Stimulated activated naive CD8-positive, alpha-beta T cell treated with anti-CD3 and anti-CD28 coated beads, Interleukin-15, amount 100 ng/mL, for 72 hours (primary cell): Measurements from ENCODE around the gene MYL6B.
"Not testable (repeated sequence)": the region's sequence is repeated elsewhere in the genome, so short reads cannot be mapped to it uniquely, and the experiment has no call there.

Experiments used
- ATAC-seq: fragments of 150-1000 bp; cut with Tn5 transposase; 2 replicates; pipeline ENCODE4 v1.10.0; 2021; ENCODE audit warnings: mild to moderate bottlenecking, moderate library complexity
- DNase-seq, 2 donors: peaks; one replicate each; pipeline ENCODE4 v3.0.0; 2021 to 2022
- H3K27ac Mint-ChIP-seq, 2 donors: one replicate each; pipeline ENCODE4 v1.8.0; 2022; ENCODE audit warnings: mild to moderate bottlenecking in 2 of 2, mixed read lengths in 2 of 2, moderate library complexity in 2 of 2
- H3K27me3 Mint-ChIP-seq: one replicate; pipeline ENCODE4 v1.8.0; 2022; ENCODE audit warnings: mixed read lengths
- H3K4me1 Mint-ChIP-seq: one replicate; pipeline ENCODE4 v1.8.0; 2022; ENCODE audit warnings: mild to moderate bottlenecking, mixed read lengths
- H3K4me3 Mint-ChIP-seq, 2 donors: one replicate each; pipeline ENCODE4 v1.8.0; 2022; ENCODE audit warnings: mild to moderate bottlenecking in 2 of 2, mixed read lengths in 2 of 2, moderate library complexity in 1 of 2
- H3K9me3 Mint-ChIP-seq, 2 donors: one replicate each; pipeline ENCODE4 v1.8.0; 2022; ENCODE audit warnings: mixed read lengths in 2 of 2

MYL6B gene

DNA sequence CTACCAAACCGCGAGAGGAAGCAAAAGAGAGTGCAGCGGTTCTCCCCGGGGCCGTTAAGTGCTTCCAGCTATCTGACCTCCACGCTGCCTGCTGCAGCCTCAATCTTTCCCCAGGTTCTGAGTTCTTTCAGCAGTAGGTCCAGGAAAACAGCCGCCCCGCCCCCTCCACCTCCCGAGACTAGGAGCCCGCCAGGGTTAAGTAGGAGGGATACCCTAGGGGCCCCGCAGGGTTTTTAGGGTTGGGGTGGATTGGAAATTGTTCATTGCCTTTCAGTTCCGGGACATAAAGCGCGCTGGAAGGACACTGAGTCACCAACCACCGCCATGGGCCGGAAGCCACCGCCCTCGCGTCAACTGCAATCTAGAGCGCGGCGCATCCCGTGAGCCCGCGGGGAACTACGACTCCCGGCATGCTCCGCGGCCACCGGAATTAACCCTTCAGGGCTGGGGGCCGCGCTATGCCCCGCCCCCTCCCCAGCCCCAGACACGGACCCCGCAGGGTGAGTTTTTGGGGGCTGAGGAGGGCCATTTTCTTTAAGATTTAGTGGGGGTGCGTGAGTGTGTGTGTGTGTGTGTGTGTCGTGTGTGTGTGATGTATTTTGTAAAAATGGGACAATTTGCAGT lies at the start of gene MYL6B:
Gene MYL6B (plus strand): TSS at position 456 of the 624 bp plus-strand sequence. CDS start 1,332 bp downstream, outside the sequence.
- Mint-ChIP-seq H3K4me1 (peaks cover 47% of the 10 kb centered on the region), H3K9me3 (no peaks in the 10 kb centered on the region), H3K4me3 (peak within 1 kb of the TSS; percentile 87 to 93), H3K27ac (peak within 1 kb of the TSS; percentile 96 to 98), H3K27me3 (no peaks in the 10 kb centered on the region)
- DNase-seq (peak; percentile 90 to 95), ATAC-seq (peak; percentile 93)

GRCh38 chr12:56102683-56103065 lies 49.7 kb upstream of the MYL6B start:
- H3K4me1 Mint-ChIP-seq, result peaks cover 56% of the 10 kb centered on the region
- no peak for DNase-seq
- H3K27me3 Mint-ChIP-seq, result no peaks in the 10 kb centered on the region
- ATAC-seq, result no peak
- peak overlapping the region in 1 of 2 donors; percentile 98 for H3K27ac Mint-ChIP-seq
- H3K4me3 Mint-ChIP-seq, result peak overlapping the region; percentile 96 to 97
- H3K9me3 Mint-ChIP-seq, result no peaks in the 10 kb centered on the region

DNA sequence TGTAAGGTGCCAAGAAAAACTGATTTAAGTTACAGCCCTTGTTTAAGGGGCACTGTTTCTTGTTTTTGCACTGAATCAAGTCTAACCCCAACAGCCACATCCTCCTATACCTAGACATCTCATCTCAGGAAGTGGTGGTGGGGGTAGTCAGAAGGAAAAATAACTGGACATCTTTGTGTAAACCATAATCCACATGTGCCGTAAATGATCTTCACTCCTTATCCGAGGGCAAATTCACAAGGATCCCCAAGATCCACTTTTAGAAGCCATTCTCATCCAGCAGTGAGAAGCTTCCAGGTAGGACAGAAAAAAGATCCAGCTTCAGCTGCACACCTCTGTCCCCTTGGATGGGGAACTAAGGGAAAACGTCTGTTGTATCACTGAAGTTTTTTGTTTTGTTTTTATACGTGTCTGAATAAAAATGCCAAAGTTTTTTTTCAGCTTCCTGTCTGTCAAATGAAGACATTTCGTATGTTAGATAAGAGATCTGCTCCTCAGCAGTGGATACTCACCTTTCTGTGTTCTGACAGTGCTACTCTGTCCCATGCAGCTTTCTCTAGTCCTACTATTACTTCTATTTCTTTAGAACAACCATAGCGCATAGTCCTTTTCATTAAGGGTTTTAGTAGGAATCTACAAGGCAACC lies 49.2 kb upstream of the MYL6B start:
- Mint-ChIP-seq H3K4me1 (peaks cover 56% of the 10 kb centered on the region), H3K27ac (peak overlapping the region; percentile 98), H3K27me3 (no peaks in the 10 kb centered on the region), H3K4me3 (peak overlapping the region; percentile 96 to 97), H3K9me3 (no peaks in the 10 kb centered on the region)
- ATAC-seq, result peak; percentile 33
- peak; percentile 27 to 41 for DNase-seq

DNA sequence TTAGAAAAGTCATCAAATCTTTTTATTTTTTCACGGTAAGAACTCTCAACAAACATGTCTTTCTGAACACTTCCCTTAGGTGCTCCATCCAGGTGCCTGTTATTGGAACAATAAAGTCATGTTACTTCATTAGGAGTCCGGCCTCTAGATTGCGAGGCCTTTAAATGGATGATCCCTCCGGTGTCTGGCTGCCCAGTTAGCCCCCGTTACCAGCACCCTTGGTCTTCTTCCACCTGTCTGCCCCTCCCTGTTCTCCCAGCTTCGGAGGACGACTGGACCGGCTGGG lies 48.6 kb upstream of the MYL6B start:
- Mint-ChIP-seq H3K4me1 (peaks cover 56% of the 10 kb centered on the region), H3K9me3 (no peaks in the 10 kb centered on the region), H3K27me3 (no peaks in the 10 kb centered on the region), H3K4me3 (peak overlapping the region; percentile 96 to 97), H3K27ac (peak overlapping the region; percentile 98)
- DNase-seq, result no peak
- no peak for ATAC-seq

- Mint-ChIP-seq H3K4me3 (peak within 1 kb of the TSS; percentile 96 to 97), H3K4me1 (peaks cover 56% of the 10 kb centered on the region)
- peak; percentile 95 for ATAC-seq
These were observed 48.1 kb upstream of the MYL6B start, which contains the start of gene PA2G4 for GRCh38 chr12:56104109-56104814. TSS of gene PA2G4 (plus strand) at chr12:56104559. CDS start at chr12:56104738, 179 bp downstream.

DNA sequence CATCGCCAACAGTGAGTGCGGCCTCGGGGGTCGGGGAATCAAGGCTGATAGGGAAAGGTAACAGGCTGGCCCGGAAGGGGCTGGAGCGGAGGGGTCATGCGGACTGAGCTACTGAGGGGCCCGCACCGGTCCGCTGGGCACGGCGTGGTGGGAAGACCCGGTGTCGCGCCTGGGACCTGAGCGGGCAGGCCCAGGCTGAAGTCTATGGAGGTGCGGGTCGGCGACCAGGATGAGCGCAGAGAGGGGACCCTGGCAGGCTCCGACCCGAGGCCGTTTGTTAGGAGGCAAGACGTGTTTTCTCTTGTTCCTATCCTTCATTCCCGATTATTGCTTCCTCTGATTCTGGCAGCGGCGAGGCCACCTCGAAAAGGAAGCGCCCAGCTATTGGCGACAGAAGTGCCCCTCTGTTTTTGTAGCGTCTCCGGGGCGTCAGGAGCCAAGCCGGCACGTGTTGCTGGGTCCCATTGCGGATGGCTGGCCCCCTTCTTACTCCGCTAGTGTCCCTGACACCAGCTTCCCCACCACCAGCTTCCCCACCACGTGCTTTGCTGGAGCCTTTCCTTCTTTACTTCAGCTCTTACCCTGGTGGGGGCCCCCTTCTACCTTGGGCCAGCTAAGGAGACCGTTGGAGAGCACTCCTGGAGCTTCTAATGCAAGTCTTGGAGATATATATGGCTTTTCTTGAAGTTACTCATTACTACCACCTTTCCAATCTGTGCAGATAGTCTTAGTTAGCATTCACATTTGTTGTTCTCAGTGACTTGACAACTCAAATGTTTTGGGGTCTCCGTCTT lies 47.4 kb upstream of the MYL6B start:
- peak overlapping the region; percentile 96 to 97 for H3K4me3 Mint-ChIP-seq
- no peaks in the 10 kb centered on the region for H3K27me3 Mint-ChIP-seq
- peak overlapping the region; percentile 98 for H3K27ac Mint-ChIP-seq
- ATAC-seq (peak; percentile 19), DNase-seq (no peak)
- peaks cover 56% of the 10 kb centered on the region for H3K4me1 Mint-ChIP-seq
- H3K9me3 Mint-ChIP-seq, result no peaks in the 10 kb centered on the region

More at GRCh38 chr12:56104109-56104814, 48.1 kb upstream of the MYL6B start, which contains the start of gene PA2G4:
- peak; percentile 99 to 100 for DNase-seq
- peak within 1 kb of the TSS; percentile 98 for H3K27ac Mint-ChIP-seq
- no peaks in the 10 kb centered on the region for H3K9me3 Mint-ChIP-seq
- H3K27me3 Mint-ChIP-seq, result no peaks in the 10 kb centered on the region

DNA sequence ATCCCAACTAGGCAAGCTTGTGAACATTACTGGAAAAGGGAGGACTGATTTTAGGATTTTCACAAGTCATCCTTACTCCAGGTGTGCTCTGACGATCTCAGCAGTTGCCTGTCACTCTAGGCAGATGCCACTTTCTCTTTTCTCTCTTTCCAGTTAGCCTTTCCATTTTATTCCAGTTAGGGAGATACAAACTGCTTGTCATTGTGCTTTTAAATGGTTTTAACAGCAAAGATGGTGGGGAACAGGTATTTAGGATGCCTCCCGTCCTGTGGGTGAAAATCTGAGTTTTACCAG lies 46.8 kb upstream of the MYL6B start:
- Mint-ChIP-seq H3K4me1 (peaks cover 58% of the 10 kb centered on the region), H3K9me3 (no peaks in the 10 kb centered on the region), H3K27ac (peak overlapping the region; percentile 98), H3K4me3 (peak overlapping the region; percentile 96 to 97), H3K27me3 (no peaks in the 10 kb centered on the region)
- DNase-seq (no peak), ATAC-seq (no peak)

DNA sequence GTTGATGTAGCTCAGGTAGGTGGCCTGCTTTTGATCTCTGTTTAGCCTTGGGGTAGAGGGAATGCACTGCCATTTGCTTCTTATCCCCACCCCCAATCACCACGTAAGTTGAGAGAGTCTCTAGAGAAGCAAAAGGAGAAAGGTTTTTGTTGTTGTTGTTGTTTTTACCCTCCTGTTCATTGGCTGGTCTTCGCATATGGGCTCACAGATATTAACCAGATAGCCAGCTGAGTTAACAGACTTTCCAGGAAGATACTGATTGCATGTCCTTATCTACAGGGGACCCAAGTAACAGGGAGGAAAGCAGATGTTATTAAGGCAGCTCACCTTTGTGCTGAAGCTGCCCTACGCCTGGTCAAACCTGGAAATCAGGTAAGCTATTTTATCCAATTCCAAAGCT lies 45.1 kb upstream of the MYL6B start:
- no peaks in the 10 kb centered on the region for H3K27me3 Mint-ChIP-seq
- peak overlapping the region; percentile 24 to 52 for H3K4me3 Mint-ChIP-seq
- H3K27ac Mint-ChIP-seq, result peak overlapping the region in 1 of 2 donors; percentile 85
- peaks cover 47% of the 10 kb centered on the region for H3K4me1 Mint-ChIP-seq
- no peaks in the 10 kb centered on the region for H3K9me3 Mint-ChIP-seq
- ATAC-seq, result no peak
- no peak for DNase-seq

- no peak for ATAC-seq
- H3K9me3 Mint-ChIP-seq, result no peaks in the 10 kb centered on the region
- H3K4me1 Mint-ChIP-seq, result peaks cover 25% of the 10 kb centered on the region
- no peak overlapping the region for H3K4me3 Mint-ChIP-seq
- H3K27me3 Mint-ChIP-seq, result no peaks in the 10 kb centered on the region
- no peak overlapping the region for H3K27ac Mint-ChIP-seq
- DNase-seq, result no peak
These were observed 41.8 kb upstream of the MYL6B start for GRCh38 chr12:56110571-56110970.

DNA sequence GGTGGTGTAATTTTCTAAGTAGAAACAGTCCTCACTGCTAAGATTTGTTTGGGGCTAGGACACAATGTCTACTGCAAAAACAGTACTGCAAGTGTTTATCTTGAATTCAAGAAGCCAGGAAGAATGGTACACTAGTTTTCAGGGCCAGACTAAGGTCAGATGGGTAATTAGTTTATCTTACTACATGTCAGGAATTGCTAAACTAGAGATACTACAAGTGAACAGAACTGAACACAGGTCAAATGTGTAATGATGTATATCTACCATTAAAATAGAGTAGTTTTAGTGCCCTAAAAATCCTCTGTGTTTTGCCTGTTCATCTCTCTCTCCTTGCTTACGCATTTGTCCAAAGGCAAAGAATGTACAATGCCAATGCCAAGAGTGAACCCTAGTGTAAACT lies 38.3 kb upstream of the MYL6B start:
- H3K27me3 Mint-ChIP-seq, result no peaks in the 10 kb centered on the region
- H3K9me3 Mint-ChIP-seq, result no peaks in the 10 kb centered on the region
- ATAC-seq (no peak), DNase-seq (no peak)
- H3K4me1 Mint-ChIP-seq, result peaks cover 13% of the 10 kb centered on the region
- no peak overlapping the region for H3K27ac Mint-ChIP-seq
- no peak overlapping the region for H3K4me3 Mint-ChIP-seq

DNA sequence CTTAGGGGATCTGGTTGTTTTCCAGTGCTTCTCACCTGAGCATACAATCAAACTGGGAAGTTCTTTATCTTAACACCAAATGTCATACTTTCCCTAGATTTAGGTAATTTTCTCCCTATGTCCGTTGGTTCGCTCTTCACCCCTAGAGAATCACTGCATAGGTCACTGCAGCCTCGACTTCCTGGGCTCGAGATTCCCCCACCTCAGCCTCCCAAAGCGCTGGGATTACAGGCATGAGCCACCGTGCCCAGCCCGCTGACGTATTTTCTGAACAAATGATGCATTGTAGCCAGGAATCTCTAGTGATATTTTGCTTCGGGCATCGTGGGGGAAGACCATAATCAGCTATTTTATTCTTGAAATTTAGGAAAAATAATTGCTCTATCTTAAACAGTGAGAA lies 37.1 kb upstream of the MYL6B start:
- H3K4me3 Mint-ChIP-seq, result peak overlapping the region; percentile 93 to 98
- ATAC-seq (no peak), DNase-seq (no peak)
- H3K9me3 Mint-ChIP-seq, result no peaks in the 10 kb centered on the region
- H3K27me3 Mint-ChIP-seq, result no peaks in the 10 kb centered on the region
- peaks cover 26% of the 10 kb centered on the region for H3K4me1 Mint-ChIP-seq
- H3K27ac Mint-ChIP-seq, result peak overlapping the region; percentile 97 to 100

- DNase-seq, result peak; percentile 94 to 95
- H3K27me3 Mint-ChIP-seq, result no peaks in the 10 kb centered on the region
- ATAC-seq, result peak; percentile 51
- H3K4me3 Mint-ChIP-seq, result peak within 1 kb of the TSS; percentile 93 to 98
- H3K4me1 Mint-ChIP-seq, result peaks cover 32% of the 10 kb centered on the region
- no peaks in the 10 kb centered on the region for H3K9me3 Mint-ChIP-seq
- peak within 1 kb of the TSS; percentile 97 to 100 for H3K27ac Mint-ChIP-seq
These were observed 35.9 kb upstream of the MYL6B start, which contains the start of gene RPL41 for GRCh38 chr12:56116267-56117081. TSS of gene RPL41 (plus strand) at chr12:56116633.

DNA sequence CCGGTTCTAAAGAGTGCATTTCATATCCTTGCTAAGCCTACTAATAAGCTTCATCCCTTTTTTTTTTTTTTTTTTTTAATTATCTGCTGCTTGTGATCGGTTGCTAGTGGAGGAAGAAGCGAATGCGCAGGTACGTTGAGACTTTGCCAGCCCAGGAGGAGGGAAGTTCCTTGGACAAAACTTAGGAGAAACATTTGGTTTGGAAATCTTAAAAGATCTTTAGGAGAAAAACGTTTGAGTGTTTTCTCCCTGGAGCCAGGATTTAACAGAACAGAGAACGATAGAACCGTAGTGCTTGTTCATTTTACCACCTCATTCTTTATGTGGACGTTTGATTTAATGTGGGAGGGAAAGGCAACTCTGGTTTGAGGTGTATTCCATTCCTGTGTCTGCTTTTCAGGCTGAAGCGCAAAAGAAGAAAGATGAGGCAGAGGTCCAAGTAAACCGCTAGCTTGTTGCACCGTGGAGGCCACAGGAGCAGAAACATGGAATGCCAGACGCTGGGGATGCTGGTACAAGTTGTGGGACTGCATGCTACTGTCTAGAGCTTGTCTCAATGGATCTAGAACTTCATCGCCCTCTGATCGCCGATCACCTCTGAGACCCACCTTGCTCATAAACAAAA lies 35.2 kb upstream of the MYL6B start:
- peak overlapping the region; percentile 97 to 100 for H3K27ac Mint-ChIP-seq
- peak overlapping the region; percentile 93 to 98 for H3K4me3 Mint-ChIP-seq
- DNase-seq, ATAC-seq, H3K27me3 Mint-ChIP-seq, H3K9me3 Mint-ChIP-seq: not testable (repeated sequence)
- H3K4me1 Mint-ChIP-seq, result peaks cover 39% of the 10 kb centered on the region
